ENCODE results near the gene DGLUCY. TPM values are rescaled to one million over a fixed set of nuclear protein-coding genes. Genes with fewer than 3 reads are reported as not detected.

Gene DGLUCY
- total RNA-seq, 1 experiment from 2014 or later, result 26.7 TPM

- no peaks in the 10 kb centered on the region for H3K9me3 ChIP-seq (ENCODE audit: low read depth, low read length, poor library complexity, severe bottlenecking)
- TSS peak; percentile 72 for BruUV-seq (replicated peaks)
- H3K27ac ChIP-seq (ENCODE audit: low read depth, low read length, poor library complexity, severe bottlenecking), result no peak overlapping the region
- no peak for DNase-seq (ENCODE audit: low spot score)
- no peaks in the 10 kb centered on the region for H3K27me3 ChIP-seq (replicated peaks; ENCODE audit: insufficient read depth, low read depth, low read length, poor library complexity)
- peaks cover 10% of the 10 kb centered on the region for H3K36me3 ChIP-seq (ENCODE audit: insufficient read depth, low read length, poor library complexity, severe bottlenecking)
- intact Hi-C loops (cut with micrococcal nuclease; ENCODE audit: unreplicated experiment), result no loop called here
- H3K4me1 ChIP-seq (ENCODE audit: insufficient read depth, low read length, poor library complexity, severe bottlenecking), result no peaks in the 10 kb centered on the region
- H3K4me3 ChIP-seq (ENCODE audit: low read depth, low read length, poor library complexity, severe bottlenecking), result no peak overlapping the region
- TF ChIP-seq CTCF (conservative IDR thresholded peaks at IDR 0.05; ENCODE audit: low read depth, low read length) (no peak), EZH2 (IDR thresholded peaks at IDR 0.05; ENCODE audit: borderline replicate concordance, low read depth, low read length, poor library complexity, severe bottlenecking) (no peak)
- POLR2A ChIA-PET (ENCODE audit: low non-redundant PET), result no interaction called here
- CTCF ChIA-PET, result no interaction called here
These were observed 157.8 kb downstream of the DGLUCY start for GRCh38 chr14:91271639-91272038.

- Histone ChIP-seq H3K27ac (ENCODE audit: low read depth, low read length, poor library complexity, severe bottlenecking) (no peak overlapping the region), H3K9me3 (ENCODE audit: low read depth, low read length, poor library complexity, severe bottlenecking) (no peaks in the 10 kb centered on the region), H3K4me3 (ENCODE audit: low read depth, low read length, poor library complexity, severe bottlenecking) (no peak overlapping the region), H3K27me3 (replicated peaks; ENCODE audit: insufficient read depth, low read depth, low read length, poor library complexity) (no peaks in the 10 kb centered on the region), H3K36me3 (ENCODE audit: insufficient read depth, low read length, poor library complexity, severe bottlenecking) (peaks cover 10% of the 10 kb centered on the region), H3K4me1 (ENCODE audit: insufficient read depth, low read length, poor library complexity, severe bottlenecking) (no peaks in the 10 kb centered on the region)
- intact Hi-C loops (cut with micrococcal nuclease; ENCODE audit: unreplicated experiment), result no loop called here
- CTCF ChIA-PET, result no interaction called here
- no TSS peak for BruUV-seq (replicated peaks)
- DNase-seq (ENCODE audit: low spot score), result no peak
- POLR2A ChIA-PET (ENCODE audit: low non-redundant PET), result no interaction called here
- TF ChIP-seq EZH2 (IDR thresholded peaks at IDR 0.05; ENCODE audit: borderline replicate concordance, low read depth, low read length, poor library complexity, severe bottlenecking), result no peak
- TF ChIP-seq CTCF (conservative IDR thresholded peaks at IDR 0.05; ENCODE audit: low read depth, low read length), result no peak
These were observed 158.7 kb downstream of the DGLUCY start for GRCh38 chr14:91272341-91273272.

GRCh38 chr14:91273273-91273884, 159.5 kb downstream of the DGLUCY start:
- no peak overlapping the region for H3K4me3 ChIP-seq (ENCODE audit: low read depth, low read length, poor library complexity, severe bottlenecking)
- H3K27ac ChIP-seq (ENCODE audit: low read depth, low read length, poor library complexity, severe bottlenecking), result no peak overlapping the region
- no peak for DNase-seq (ENCODE audit: low spot score)
- intact Hi-C loops (cut with micrococcal nuclease; ENCODE audit: unreplicated experiment), result no loop called here
- H3K36me3 ChIP-seq (ENCODE audit: insufficient read depth, low read length, poor library complexity, severe bottlenecking), result peaks cover 18% of the 10 kb centered on the region
- TF ChIP-seq EZH2 (IDR thresholded peaks at IDR 0.05; ENCODE audit: borderline replicate concordance, low read depth, low read length, poor library complexity, severe bottlenecking), result no peak
- no peak for TF ChIP-seq CTCF (conservative IDR thresholded peaks at IDR 0.05; ENCODE audit: low read depth, low read length)
- H3K9me3 ChIP-seq (ENCODE audit: low read depth, low read length, poor library complexity, severe bottlenecking), result no peaks in the 10 kb centered on the region
- H3K4me1 ChIP-seq (ENCODE audit: insufficient read depth, low read length, poor library complexity, severe bottlenecking), result no peaks in the 10 kb centered on the region
- BruUV-seq (replicated peaks), result no TSS peak
- CTCF ChIA-PET, result no interaction called here
- H3K27me3 ChIP-seq (replicated peaks; ENCODE audit: insufficient read depth, low read depth, low read length, poor library complexity), result no peaks in the 10 kb centered on the region
- POLR2A ChIA-PET (ENCODE audit: low non-redundant PET), result no interaction called here
